GM12872 (cell line): ENCODE measurements around the gene TPCN2.

Experiments
- TF ChIP-seq, protein P1 (sequence below): IDR thresholded peaks from 3 replicates; pipeline ENCODE4 v1.5.1; 2011; ENCODE audit warnings: low read depth, mild to moderate bottlenecking, low read length, moderate library complexity; ENCODE audit not compliant: insufficient read depth

TPCN2 gene

DNA sequence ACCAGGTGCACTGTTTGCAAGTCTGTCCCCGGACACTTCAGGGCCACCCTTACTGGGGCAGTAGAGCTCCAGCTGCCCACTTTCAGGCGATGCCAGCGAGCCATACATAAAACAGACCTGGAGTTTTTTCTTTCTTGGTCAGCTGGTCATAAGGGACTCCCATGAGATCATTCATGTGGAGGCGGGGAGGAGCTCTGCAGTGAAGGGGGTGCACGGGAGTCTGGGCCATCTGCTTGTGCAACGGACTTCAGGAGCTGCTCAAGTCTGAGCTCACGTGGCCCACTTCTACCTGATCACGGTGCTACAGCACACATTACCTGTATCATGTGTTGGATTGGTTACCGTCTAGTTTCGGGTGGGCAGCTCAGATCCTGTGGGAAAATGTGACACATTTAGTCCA, 26.5 kb upstream of the TPCN2 start:
- TF ChIP-seq, protein P1, sequence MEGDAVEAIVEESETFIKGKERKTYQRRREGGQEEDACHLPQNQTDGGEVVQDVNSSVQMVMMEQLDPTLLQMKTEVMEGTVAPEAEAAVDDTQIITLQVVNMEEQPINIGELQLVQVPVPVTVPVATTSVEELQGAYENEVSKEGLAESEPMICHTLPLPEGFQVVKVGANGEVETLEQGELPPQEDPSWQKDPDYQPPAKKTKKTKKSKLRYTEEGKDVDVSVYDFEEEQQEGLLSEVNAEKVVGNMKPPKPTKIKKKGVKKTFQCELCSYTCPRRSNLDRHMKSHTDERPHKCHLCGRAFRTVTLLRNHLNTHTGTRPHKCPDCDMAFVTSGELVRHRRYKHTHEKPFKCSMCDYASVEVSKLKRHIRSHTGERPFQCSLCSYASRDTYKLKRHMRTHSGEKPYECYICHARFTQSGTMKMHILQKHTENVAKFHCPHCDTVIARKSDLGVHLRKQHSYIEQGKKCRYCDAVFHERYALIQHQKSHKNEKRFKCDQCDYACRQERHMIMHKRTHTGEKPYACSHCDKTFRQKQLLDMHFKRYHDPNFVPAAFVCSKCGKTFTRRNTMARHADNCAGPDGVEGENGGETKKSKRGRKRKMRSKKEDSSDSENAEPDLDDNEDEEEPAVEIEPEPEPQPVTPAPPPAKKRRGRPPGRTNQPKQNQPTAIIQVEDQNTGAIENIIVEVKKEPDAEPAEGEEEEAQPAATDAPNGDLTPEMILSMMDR, result no peak

DNA sequence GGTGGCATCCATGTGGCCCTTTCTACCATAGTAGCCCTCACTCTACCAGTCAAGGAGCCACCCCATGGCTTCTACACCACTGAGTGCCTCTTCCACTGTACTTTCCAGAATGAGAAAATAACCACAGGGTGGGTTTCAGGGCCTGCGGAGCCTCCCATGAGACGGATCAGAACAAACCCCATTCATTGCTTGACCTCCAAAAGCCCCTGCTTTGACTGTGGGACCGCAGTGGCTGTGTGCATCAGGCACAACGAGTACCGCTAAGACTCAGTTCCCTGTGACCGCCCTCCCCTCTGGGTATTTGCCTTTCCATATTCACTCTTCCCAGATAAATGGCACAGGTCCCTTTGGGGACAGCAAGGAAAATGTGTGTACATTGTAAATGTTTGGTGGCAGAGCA, 24.2 kb upstream of the TPCN2 start:
- TF ChIP-seq, protein P1, result no peak

DNA sequence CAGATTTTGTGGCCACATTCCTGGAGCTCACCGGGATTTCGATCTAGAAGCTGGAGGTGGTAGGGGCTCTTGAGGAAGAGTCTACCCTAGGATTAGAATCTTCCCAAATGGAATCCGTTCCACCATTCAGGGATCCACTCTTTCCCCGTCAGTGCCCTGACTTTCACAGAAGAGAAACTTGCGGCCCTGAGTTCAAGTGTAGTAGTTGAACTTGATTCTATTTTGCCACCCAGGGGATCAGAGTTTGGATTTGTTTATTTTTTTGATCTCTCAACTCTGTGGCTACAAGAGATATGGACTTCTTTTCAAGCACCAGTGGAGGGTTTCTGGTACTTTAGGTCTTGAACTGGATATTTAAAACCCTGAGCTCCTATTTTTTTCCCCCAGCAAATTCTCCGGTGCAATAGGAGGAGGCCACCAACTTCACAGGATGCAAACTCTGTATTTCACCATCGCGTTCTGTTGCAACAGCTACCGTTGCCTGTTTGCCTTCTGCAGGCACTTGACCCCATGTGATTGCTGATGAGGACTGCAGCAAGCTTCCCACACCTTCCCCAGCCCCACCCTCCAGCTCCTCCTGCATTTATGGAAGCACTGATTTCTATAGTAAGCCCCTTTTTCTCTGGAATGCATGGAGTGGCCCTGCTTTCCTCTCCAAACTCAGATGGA, 20.9 kb upstream of the TPCN2 start:
- TF ChIP-seq, protein P1, result no peak

DNA sequence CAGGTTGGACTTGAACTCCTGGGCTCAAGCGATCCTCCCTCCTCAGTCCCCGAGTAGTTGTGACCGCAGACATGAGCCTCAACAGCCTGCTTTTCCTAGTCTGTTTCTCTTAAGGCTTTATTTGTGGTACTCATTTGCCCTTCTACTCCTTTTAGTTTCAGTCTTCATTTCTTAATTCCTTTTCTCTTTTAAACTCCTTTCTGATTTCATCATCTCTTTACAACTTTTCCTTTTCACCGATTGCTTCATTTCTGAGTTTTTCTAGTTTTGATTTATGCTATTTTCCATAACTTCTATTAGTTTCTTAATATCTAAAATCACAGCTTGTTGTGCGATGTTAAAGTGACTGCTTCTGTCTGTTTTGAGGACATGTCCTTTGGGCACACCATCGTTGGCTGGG, 18.4 kb upstream of the TPCN2 start:
- TF ChIP-seq, protein P1, result no peak

DNA sequence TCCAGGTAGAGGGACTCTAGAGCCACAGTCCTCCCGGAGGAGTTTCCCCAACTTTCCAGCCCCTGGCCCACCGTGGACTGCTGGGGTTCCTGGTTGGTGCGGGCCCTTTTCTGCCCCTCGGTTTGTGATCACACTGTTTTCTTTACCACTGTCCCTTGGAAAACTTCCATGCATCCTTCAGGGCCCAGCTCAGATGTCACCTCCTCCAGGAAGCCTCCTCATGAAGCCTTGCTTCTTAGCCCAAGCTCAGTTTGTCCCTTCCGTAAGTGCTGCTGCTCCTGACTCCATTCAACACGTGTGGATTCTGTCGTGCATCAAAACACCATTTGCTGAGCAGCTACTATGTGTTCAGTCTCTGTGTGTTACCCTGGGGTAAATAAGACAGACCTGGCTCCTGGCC, 15.9 kb upstream of the TPCN2 start:
- TF ChIP-seq, protein P1, result no peak

DNA sequence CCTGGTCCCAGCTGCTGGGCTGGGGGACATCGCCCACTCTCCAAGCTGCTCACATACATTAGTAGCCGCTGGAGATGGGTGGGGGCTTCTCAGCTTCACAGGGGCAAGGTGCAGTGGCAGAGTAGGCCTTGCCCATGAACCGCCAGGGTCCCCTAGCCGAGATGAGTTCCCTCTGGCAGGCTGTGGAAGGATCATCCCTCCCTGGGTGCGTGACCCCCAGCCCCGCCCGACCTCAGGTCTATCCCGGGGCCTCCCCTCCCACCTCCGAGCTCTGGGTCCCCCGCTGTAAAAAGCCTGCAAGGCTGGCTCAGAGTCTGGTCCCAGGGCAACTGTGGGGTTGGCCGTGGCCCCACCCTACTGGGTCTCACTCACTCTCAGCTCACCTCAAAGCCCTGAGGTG, 15.3 kb upstream of the TPCN2 start:
- TF ChIP-seq, protein P1, result no peak

DNA sequence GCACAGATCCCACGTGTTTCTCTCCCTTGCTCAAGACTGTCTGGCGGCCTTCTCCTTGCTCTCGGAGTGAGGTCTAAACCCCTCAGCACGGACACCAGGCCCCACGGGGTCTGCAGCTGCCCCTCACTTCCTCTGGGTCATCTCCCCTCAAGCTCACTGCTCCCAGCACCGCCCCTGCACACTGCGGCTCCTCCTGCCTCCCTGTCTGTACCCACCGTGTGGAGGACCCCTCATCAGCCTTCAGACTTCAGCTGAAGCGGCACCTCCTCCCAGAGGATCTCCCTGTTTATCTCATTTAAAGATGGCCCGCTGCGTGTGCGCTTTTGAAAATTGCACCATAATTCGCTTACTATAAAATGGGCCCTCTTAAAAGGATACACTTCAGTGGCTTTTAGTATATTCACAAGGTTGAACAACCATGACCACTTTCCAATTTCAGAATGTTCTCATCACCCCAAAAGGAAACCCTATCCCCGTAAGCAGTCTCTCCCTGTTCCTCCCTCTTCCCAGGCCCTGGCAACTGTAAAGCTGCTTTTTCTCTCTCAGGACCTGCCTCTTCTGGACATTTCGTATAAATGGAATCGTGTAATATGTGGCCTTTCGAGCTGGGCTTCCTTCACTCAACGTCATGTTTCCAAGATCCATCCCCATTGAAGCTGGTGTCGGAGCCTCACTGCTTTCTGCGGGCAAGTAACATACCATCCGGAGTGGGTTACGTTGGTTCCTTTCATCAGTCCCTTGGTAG, 14.4 kb upstream of the TPCN2 start:
- TF ChIP-seq, protein P1, result no peak
